SK-N-DZ (cell line): ENCODE data around the gene MAML2.

Source experiments
- small RNA-seq, 2 experiments: library from RNA; depleted of rRNA; stranded (forward); fragments of <200 nt; gene quantifications; one replicate each; pipeline ENCODE3, GENCODE V24; 2014

The MAML2 gene

Small RNAs within 50 kb of the gene (small RNA-seq; reads per million reads assigned to genes)
- 0 reads per million in 2 experiments for gene MIR1260B
